Tibial artery (tissue), 4 donors: ENCODE results near the gene CTSA.

Source experiments
- DNase-seq, 2 donors: peaks; one replicate each; pipeline ENCODE4 v3.0.0-alpha.2; 2019
- H3K27ac ChIP-seq, 2 donors: fragments of 200-600 bp; sonication (generic) in 1 of 2; 1 replicate in 1 of 2; 2 replicates in 1 of 2; pipeline ENCODE4 v1.5.1; 2018 to 2019; ENCODE audit warnings: mild to moderate bottlenecking in 1 of 2
- H3K27me3 ChIP-seq, 2 donors: fragments of 200-600 bp; sonication (generic) in 1 of 2; one replicate each; pipeline versions ENCODE4 v1.5.1 to v1.6.0; 2016 to 2019
- H3K36me3 ChIP-seq, 3 donors: fragments of 200-600 bp; sonication (generic) in 2 of 3; one replicate each; pipeline ENCODE4 v1.5.1; 2016 to 2019; ENCODE audit warnings: mild to moderate bottlenecking in 2 of 3
- H3K4me1 ChIP-seq, 4 donors: fragments of 200-600 bp; sonication (generic) in 2 of 4; 1 replicate in 3 of 4; 2 replicates in 1 of 4; pipeline ENCODE4 v1.5.1; 2016 to 2019
- H3K4me3 ChIP-seq, 2 donors: fragments of 200-600 bp; sonication (generic) in 1 of 2; 1 replicate in 1 of 2; 2 replicates in 1 of 2; pipeline ENCODE4 v1.5.1; 2018 to 2019; ENCODE audit warnings: mild to moderate bottlenecking in 2 of 2
- H3K9me3 ChIP-seq, 3 donors: fragments of 200-600 bp; sonication (generic) in 1 of 3; one replicate each; pipeline ENCODE4 v1.5.1; 2016 to 2019
- CTCF ChIP-seq, 2 experiments: fragments of 200-600 bp in 1 of 2; fragments of 450-650 bp in 1 of 2; IDR thresholded peaks; one replicate each; pipeline ENCODE4 v1.5.1; 2017 to 2019; ENCODE audit warnings: antibody characterized with exemption in 2 of 2, mild to moderate bottlenecking in 1 of 2, moderate library complexity in 1 of 2
- intact Hi-C: fragments of 100-400 bp; cut with DNase I; formaldehyde crosslinking; loops from one replicate; pipeline ENCODE4 v1.15.0; 2023; ENCODE audit warnings: low total_unique reads

Gene CTSA

DNA sequence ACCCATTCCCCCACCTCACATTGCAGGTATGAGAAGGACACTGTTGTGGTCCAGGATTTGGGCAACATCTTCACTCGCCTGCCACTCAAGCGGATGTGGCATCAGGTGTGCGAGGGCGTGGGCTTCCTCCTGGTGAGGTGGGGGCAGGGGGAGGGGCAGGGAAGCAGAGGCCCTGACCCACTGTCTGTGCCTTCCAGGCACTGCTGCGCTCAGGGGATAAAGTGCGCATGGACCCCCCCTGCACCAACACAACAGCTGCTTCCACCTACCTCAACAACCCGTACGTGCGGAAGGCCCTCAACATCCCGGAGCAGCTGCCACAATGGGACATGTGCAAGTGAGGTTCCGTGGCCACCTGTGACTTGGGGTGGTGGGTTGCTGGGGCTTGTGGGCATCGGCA, 3.7 kb downstream of the CTSA start:
- Histone ChIP-seq H3K27me3 (no peaks in the 10 kb centered on the region), H3K9me3 (no peaks in the 10 kb centered on the region), H3K36me3 (peaks cover 19 to 73% (median 57%) of the 10 kb centered on the region in 3 donors), H3K4me1 (peaks cover 0 to 24% (median 13%) of the 10 kb centered on the region in 4 donors), H3K4me3 (no peak overlapping the region), H3K27ac (no peak overlapping the region)
- TF ChIP-seq CTCF (IDR thresholded peaks at IDR 0.05) = no peak
- intact Hi-C loops = loop anchor here (5.0 kb wide), 1 partner anchor 38 kb away; the partner anchor contains the start of gene PCIF1
- no peak for DNase-seq

DNA sequence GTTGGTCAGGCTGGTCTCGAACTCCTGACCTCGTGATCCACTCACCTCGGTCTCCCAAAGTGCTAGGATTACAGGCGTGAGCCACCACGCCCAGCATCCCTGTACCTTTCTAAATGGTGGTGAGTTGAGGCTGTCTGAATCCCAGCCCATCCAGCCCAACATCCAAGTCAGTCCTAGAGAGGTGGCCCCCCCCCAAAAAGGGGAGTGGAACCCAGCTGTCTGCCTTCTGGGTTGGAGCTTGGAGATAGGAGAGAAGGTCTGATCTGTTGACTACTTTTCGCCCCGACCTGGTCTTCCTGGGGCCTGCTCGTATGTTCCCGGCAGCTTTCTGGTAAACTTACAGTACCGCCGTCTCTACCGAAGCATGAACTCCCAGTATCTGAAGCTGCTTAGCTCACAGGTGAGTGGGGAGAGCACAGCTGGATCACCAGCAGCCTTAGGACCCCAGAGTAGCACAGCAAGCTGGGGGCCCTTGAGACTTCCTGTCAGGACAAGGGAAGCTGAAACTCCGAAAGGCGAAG, 5.6 kb downstream of the CTSA start:
- Histone ChIP-seq H3K4me3 (no peak overlapping the region), H3K36me3 (peaks cover 19 to 77% (median 71%) of the 10 kb centered on the region in 3 donors), H3K9me3 (no peaks in the 10 kb centered on the region), H3K4me1 (peaks cover 0 to 14% (median 7%) of the 10 kb centered on the region in 4 donors), H3K27ac (no peak overlapping the region), H3K27me3 (no peaks in the 10 kb centered on the region)
- TF ChIP-seq CTCF (IDR thresholded peaks at IDR 0.05) = no peak
- intact Hi-C loops = no loop called here
- DNase-seq = no peak

DNA sequence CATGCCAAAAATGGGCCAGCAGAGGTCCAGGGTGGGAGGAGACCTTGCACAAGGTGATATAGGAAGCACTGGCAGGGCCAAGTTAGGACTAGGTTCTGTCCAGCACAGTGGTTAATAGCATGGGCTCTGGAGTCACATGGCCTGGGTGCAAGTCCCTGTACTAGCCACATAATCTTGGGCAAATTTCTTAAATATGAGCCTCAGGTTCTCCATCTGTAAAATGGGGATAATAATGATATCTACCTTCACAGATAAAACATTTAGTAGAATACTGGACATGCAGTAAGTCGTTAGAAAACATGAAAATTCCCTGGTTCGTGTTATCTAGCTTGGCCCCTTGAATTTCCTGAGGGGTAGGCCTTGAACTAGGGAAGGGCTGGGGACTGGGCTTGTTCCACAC, 6.2 kb downstream of the CTSA start:
- H3K4me3 ChIP-seq = no peak overlapping the region
- TF ChIP-seq CTCF (IDR thresholded peaks at IDR 0.05) = no peak
- H3K9me3 ChIP-seq = no peaks in the 10 kb centered on the region
- no peaks in the 10 kb centered on the region for H3K27me3 ChIP-seq
- H3K4me1 ChIP-seq = peaks cover 0 to 8% (median 1%) of the 10 kb centered on the region in 4 donors
- intact Hi-C loops = no loop called here
- DNase-seq = no peak
- H3K36me3 ChIP-seq = peaks cover 19 to 81% (median 71%) of the 10 kb centered on the region in 3 donors
- no peak overlapping the region for H3K27ac ChIP-seq

DNA sequence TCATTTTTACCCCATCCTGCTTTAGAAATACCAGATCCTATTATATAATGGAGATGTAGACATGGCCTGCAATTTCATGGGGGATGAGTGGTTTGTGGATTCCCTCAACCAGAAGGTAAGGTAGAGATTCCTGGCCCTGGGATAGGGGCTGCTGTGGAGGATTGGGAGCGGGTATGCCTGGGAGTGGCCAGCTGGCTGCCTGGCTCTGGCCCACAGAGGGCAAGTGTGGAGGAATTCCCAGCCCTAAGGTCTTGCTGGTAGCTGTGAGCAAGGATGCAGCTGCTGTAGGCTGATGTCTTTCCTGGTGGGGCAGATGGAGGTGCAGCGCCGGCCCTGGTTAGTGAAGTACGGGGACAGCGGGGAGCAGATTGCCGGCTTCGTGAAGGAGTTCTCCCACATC, 6.6 kb downstream of the CTSA start:
- Histone ChIP-seq H3K4me1 (peaks cover 0 to 4% (median 0%) of the 10 kb centered on the region in 4 donors), H3K27me3 (no peaks in the 10 kb centered on the region), H3K27ac (no peak overlapping the region), H3K4me3 (no peak overlapping the region), H3K9me3 (no peaks in the 10 kb centered on the region), H3K36me3 (peaks cover 19 to 80% (median 71%) of the 10 kb centered on the region in 3 donors)
- intact Hi-C loops = no loop called here
- DNase-seq = no peak
- TF ChIP-seq CTCF (IDR thresholded peaks at IDR 0.05) = no peak

- Histone ChIP-seq H3K4me1 (no peaks in the 10 kb centered on the region), H3K9me3 (no peaks in the 10 kb centered on the region), H3K27me3 (no peaks in the 10 kb centered on the region), H3K36me3 (peaks cover 19 to 74% (median 71%) of the 10 kb centered on the region in 3 donors), H3K27ac (no peak overlapping the region), H3K4me3 (no peak overlapping the region)
- TF ChIP-seq CTCF (IDR thresholded peaks at IDR 0.05) = no peak
- no peak for DNase-seq
- intact Hi-C loops = no loop called here
Measured at GRCh38 chr20:45898285-45898684, 7.2 kb downstream of the CTSA start.
